K562 (cell line): Measurements from ENCODE around the gene ZNF565. TPM values are rescaled to one million over a fixed set of nuclear protein-coding genes. Genes with fewer than 3 reads are reported as not detected.
A peak's percentile ranks its signal among the peaks of the same experiment; 100 is the strongest.

ENCODE experiments used
- ATF3 ChIP-seq, 2 experiments: fragments of 450-650 bp in 1 of 2; sonication (generic) in 1 of 2; formaldehyde crosslinking in 1 of 2; IDR thresholded peaks in 1 of 2; conservative IDR thresholded peaks in 1 of 2; 2 replicates each; pipeline versions ENCODE4 v1.6.1 to v1.8.1; 2016 to 2023; ENCODE audit warnings: mild to moderate bottlenecking in 2 of 2, moderate library complexity in 2 of 2, inconsistent platforms in 1 of 2, missing genetic modification reagents in 1 of 2
- C11orf30 ChIP-seq: fragments of 450-650 bp; IDR thresholded peaks from 2 replicates; pipeline ENCODE4 v1.6.1; 2016; ENCODE audit warnings: low read depth, mild to moderate bottlenecking
- CBFA2T3 ChIP-seq: fragments of 450-650 bp; IDR thresholded peaks from 2 replicates; pipeline ENCODE4 v1.6.1; 2017
- KHSRP ChIP-seq: fragments of 450-650 bp; IDR thresholded peaks from 2 replicates; pipeline ENCODE4 v1.6.1; 2017
- LARP7 ChIP-seq: fragments of 450-650 bp; IDR thresholded peaks from 2 replicates; pipeline ENCODE4 v1.6.1; 2016
- LEF1 ChIP-seq: fragments of 450-650 bp; IDR thresholded peaks from 2 replicates; pipeline ENCODE4 v1.6.1; 2016; ENCODE audit warnings: mild to moderate bottlenecking
- NFIX ChIP-seq: fragments of 250-450 bp; sonication (Bioruptor Pico); IDR thresholded peaks from 2 replicates; pipeline ENCODE4 v1.4.0; 2020; ENCODE audit warnings: low read depth, mild to moderate bottlenecking, moderate library complexity
- NONO ChIP-seq, 2 experiments: fragments of 200-400 bp in 1 of 2; fragments of 450-650 bp in 1 of 2; formaldehyde crosslinking in 1 of 2; IDR thresholded peaks; 2 replicates each; pipeline ENCODE4 v1.6.1; 2017; ENCODE audit warnings: low read depth in 2 of 2, mild to moderate bottlenecking in 2 of 2, moderate library complexity in 2 of 2, low read length in 1 of 2
- ZNF395 ChIP-seq: fragments of 200-800 bp; sonication (Bioruptor generic); IDR thresholded peaks from 2 replicates; pipeline ENCODE4 v1.6.1; 2017; ENCODE audit warnings: missing genetic modification characterization, missing compliant biosample characterization
- polyA plus RNA-seq, 8 experiments: library from polyadenylated mRNA; depleted of rRNA in 4 of 8; stranded (reverse) in 5 of 8; unstranded in 3 of 8; fragments of >200 nt; fragmentation: Nextera tagmentation in 2 of 8; fragmentation: Illumina TruSeq in 1 of 8; extraction: Ambion mirVana in 2 of 8; extraction: Trizol in 1 of 8; gene quantifications; 2 replicates each; pipeline versions ENCODE4 v1.2.1 to v1.2.3, GENCODE V29; 2011 to 2014; ENCODE audit warnings: inconsistent platforms in 1 of 8, missing spikeins in 1 of 8
- total RNA-seq, 7 experiments: library from RNA; depleted of rRNA in 6 of 7; stranded (reverse); fragments of >200 nt in 6 of 7; fragmentation: Illumina TruSeq in 2 of 7; extraction: Trizol in 2 of 7; gene quantifications; 2 replicates each; pipeline versions ENCODE4 v1.2.1 to v1.2.3, GENCODE V29; 2011 to 2021; ENCODE audit warnings: low replicate concordance in 1 of 7

ZNF565 gene
- total and polyA plus RNA-seq, 9 of the 15 experiments (the other 6 are each of a cell fraction or from before 2014, with no cell fraction given) = 1.3 to 3.2 (median 2.6) TPM

GRCh38 chr19:36139473-36140303 lies 74.8 kb downstream of the ZNF565 start, which contains the start of gene CAPNS1 (continued):
- TF ChIP-seq KHSRP (no peak), NONO (IDR thresholded peaks at IDR 0.05; ENCODE audit: low read depth in 2 of 2, low read length in 1 of 2) (peak in 1 of 2 experiments; percentile 64; a peak in 1 of 4 replicates), ZNF395 (CRISPR knock-in tag) (no peak), C11orf30 (peak; percentile 34; the same call in 1 of the 2 replicates), LARP7 (no peak), LEF1 (0 out of 2 replicates have a peak, but pooled peaks have one; percentile 24), NFIX (CRISPR knock-in tag) (no peak), CBFA2T3 (no peak), ATF3 (IDR thresholded peaks at IDR 0.05) (peak; percentile 81), ATF3 (CRISPR knock-in tag; conservative IDR thresholded peaks at IDR 0.05) (peak; percentile 84)
- TF ChIP-seq, all 486 proteins: peak for 146
